Measurements from ENCODE around the gene CENPB.
A peak's percentile ranks its signal among the peaks of the same experiment; 100 is the strongest.

Gene CENPB

DNA sequence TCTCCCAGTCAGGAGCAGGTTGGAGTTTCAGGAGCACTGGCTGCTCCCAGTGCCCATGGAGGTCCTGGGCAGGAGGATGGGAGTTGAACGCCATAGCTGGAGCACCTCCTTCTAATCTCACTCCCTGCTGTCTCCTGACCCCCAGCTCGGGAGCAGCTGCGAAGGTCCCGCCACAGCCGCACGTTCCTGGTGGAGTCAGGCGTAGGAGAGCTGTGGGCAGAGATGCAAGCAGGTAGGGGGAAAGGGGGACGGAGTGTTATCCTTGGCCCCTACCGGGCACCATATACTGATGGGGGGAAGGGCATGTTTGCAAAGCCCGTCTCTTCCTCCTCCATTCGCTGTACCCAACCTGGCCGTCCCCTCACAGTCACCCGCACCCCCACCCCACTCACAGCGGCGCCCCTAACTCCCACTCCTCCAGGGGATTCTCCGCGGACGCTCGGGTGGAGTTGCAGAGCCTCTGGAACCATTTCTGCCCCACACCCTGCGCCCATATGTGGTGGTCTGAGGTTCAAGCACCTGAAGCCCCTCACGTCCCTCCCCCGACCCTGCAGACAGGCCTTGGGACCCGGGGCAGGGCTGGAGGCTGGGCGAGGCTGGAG lies 37.4 kb downstream of the CENPB start:
- no peak for DNase-seq (ENCODE audit: low read depth in 2 of 2)

DNA sequence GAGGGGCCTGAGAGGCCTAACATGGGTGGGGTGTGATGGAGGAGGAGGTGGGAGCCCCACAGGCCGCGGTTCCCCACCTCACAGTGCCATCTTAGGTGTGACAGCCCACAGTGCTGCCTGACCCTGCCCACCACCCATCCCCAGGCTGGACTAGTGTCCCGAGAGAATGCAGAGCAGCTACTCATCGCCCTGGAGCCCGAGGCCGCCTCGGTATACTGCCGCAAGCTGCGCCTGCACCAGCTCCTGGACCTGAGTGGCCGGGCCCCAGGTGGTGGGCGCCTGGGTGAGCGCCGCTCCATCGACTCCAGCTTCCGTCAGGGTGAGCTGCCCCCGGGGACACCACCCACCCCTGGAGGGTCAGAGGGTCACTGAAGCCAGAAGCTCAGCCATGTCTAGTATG lies 38.5 kb downstream of the CENPB start:
- no peak for DNase-seq (ENCODE audit: low read depth in 2 of 2)

- no peak for DNase-seq (ENCODE audit: low read depth in 2 of 2)
These were observed 39.1 kb downstream of the CENPB start for GRCh38 chr20:3747471-3747870.

DNA sequence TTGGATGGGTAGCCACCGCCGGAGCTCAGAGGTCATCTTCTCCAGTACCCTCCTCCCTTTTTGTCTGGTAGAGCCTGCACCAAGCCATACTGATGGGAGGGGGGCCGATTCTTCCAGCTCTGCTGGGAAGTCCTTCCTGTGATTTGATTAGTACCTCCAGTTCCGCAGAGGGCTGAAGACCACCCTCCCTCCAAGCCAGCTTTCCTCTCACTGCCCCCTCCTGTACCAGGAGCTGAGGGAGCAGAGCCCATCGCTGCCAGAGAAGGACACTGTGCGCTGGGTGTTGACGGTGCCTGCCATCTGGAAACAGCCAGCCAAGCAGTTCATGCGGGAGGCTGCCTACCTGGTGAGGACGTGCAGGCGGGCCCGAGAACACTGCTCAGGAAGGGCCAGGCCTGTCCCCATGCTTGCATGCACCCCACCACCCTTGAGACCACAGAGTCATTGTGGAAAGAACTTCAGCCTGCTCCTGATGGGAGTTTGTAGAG lies 40.8 kb downstream of the CENPB start:
- DNase-seq (ENCODE audit: low read depth in 2 of 2) = no peak

GRCh38 chr20:3744806-3745685 lies 41.5 kb downstream of the CENPB start:
- DNase-seq (ENCODE audit: low read depth in 2 of 2) = peak in 1 of 2 donors; percentile 50

DNA sequence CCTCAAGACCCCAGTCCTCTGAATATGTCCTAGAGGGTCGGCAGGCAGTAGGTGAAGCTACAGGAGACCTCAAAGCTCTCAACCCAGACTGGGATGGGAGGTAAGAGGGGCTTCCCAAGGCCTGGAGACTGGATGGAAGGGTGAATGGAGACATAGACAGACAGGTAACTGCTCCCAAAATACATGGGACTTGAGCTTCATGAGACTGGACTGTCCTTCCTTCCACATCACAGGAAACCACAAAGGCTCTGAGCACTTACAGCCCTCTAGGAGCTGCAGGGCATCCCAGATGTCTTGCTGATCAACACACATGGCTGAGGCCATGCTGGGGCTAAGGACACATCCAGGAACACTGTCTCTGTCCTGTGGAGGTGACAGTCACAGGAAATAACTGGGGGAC lies 42.5 kb downstream of the CENPB start:
- no peak for DNase-seq (ENCODE audit: low read depth in 2 of 2)

GRCh38 chr20:3743251-3743650 lies 43.3 kb downstream of the CENPB start:
- no peak for DNase-seq (ENCODE audit: low read depth in 2 of 2)

GRCh38 chr20:3741836-3742458 lies 44.6 kb downstream of the CENPB start:
- no peak for DNase-seq (ENCODE audit: low read depth in 2 of 2)

DNA sequence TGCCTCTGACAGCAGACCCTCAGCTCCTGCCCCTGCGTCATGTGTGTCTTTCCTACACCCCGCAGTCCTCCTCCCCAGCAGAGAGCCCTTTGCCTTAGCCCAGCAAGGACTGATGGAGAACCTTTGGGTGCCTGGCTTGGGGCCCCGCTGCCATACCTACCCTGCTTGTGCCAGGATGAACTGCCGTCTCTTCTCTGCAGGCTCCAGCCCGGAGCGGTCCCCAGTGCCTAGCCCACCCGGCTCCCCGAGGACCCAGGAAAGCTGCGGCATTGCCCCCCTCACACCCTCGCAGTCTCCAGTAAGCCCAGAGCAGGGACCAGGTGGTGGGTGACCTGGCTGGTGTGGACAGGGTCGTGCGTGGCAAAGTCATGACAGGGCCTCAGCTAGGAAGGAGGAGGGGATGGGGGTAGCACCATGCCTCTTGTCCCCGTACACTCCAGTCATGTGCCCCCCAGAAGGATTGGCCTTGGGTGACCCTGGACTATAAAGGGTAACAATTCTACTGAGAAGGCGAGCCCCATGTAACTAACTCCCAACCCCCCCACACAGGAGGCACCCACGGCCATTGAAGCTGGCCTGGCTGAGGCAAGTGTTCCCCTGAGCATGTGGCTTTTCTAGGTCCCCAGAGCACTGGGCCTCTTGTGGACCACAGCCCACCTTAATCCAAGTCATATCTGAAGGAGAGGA lies 45.8 kb downstream of the CENPB start:
- no peak for DNase-seq (ENCODE audit: low read depth in 2 of 2)

- DNase-seq (ENCODE audit: low read depth in 2 of 2) = no peak
These were observed 46.6 kb downstream of the CENPB start for GRCh38 chr20:3739926-3740451.

DNA sequence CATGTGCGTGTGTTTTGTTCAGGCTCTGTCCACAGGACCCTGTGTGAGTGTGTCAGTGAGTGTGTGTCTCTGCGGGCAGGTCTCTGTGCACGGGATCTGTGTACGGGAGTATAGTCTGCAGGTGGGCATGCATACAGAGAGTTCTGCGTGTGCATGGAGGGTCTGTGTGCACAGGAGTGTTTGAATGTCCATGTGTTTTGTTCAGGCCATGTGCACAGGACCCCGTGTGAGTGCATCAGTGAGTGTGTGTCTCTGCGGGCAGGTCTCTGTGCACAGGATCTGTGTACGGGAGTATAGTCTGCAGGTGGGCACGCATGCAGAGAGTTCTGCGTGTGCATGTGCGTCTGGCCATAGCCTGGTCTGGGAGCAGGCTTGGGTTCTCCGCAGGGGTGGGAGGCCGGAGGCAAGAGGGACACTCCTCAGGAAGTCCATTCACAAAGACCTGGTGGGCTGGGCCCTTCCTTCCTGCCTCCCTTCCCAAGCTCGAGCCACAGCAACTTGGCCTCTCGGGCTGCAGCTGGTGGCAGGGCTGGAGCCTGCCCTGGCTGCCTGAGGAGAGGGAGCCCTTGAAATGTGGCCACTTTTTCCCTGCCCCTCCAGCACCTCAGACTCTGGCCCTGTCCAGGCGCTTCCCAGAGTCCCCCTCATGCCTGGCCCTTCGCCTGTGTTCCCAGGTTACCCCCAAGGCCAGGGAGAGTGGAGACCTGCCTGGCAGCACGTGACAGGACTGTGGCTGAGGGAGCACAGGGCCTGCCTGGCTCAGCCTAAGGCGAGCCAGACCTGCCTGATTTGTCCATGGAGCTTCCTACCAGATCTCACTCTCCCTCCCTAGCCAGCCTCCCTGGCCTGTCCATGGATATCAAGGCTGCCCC lies 47.2 kb downstream of the CENPB start:
- DNase-seq (ENCODE audit: low read depth in 2 of 2) = no peak

DNA sequence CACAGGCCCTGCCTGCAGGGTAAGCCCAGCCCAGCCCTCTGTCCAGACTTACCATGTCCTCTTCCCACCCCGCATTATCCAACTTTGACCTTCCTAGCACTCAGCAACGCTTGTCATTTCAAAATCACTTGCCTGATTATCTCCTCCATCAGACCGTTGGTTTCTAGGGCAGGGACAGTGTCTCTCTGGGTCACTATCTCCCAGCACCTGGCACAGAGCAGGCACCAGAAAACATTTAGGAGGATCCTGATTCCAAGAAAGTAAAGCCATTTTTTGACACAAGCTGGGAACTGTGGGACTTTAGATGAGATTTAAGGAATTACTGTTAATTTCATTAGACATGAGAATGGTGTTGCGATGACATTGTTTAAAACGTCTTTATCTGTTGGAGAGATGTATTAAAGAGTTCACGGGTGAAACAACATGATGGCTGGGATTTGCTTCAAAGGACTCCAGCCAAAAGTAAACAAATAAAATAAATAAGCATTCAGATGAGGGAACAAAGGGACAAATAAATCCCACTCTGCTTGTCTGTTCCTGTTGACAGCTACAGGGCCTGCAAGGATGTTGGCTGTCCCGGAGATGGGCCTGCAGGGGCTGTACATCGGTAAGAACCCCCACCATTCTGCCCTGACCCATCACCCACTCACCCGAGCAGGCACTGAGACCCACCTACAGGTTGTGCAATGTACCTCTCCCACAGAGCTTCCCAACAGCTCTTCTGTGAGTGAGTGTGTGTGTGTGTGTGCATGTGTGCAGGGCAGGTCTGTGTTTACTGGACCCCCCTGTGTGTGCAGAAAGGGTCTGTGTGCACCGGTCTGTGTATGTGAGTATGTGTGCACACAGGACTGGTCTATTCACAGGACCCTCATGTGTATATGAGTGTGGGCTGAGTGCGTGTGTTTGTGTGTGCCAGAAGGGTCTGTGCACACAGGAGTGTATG lies 48.2 kb downstream of the CENPB start:
- DNase-seq (ENCODE audit: low read depth in 2 of 2) = no peak

DNA sequence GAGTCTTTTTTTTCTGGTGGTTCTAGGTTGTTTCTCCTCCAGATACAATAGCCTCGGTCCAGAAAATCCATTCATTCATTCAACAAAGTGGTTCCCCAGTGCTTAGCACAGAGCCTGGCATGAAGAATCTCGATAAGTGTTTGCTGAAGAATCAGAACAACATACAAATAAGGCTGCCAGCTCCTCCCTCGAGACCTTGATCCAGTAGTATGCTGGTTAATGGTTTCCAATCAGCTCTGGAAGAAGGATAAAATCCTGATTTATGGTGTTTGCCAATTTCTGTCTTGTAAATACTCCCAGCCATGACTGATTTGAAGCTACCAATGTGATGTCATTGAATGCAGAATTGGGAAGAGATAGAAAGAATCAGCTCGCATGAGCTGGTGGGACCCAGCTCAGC lies 50.8 kb downstream of the CENPB start:
- DNase-seq (ENCODE audit: low read depth in 2 of 2) = no peak

DNA sequence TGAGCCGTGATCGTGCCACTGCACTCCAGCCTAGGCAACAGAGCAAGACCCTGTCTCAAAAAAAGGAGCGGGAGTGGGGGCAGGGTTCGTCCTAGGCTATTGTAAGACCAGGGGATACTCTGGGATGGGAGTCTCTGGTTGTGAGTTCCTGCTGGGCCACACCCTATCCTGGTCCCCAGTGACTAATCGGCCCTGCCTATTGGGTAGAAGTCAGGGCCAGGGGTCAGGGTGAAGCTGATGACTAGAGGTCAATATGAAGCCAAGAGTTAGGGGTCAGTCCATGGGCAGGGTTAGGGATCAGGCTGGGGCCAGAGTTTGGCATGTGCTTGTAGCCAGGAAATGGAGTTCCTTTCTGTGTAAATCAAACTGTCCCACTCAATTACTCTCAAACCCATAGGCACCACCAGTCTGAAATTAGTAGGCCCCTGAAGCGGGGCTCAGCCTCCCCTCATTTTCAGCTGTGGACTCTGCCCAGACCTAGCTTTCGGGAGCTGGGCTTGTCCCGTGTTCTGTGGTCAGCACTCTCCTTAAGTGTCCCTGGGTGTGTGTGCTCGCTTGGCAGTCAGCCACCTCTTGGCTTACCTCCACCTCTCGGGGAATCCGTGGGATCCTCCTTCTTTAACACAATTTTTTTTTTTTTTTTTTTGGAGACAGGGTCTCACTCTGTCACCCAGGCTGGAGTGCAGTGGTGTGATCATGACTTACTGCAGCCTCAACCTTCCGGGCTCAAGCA lies 52.3 kb downstream of the CENPB start:
- DNase-seq (ENCODE audit: low read depth in 2 of 2) = no peak

All from stimulated activated CD8-positive, alpha-beta memory T cell treated with anti-CD3 and anti-CD28 coated beads, Interleukin-2, amount 100 ng/mL, for 1 hour (primary cell).